ENCODE data around the gene CACNA2D2. TPM values are rescaled to one million over a fixed set of nuclear protein-coding genes. Genes with fewer than 3 reads are reported as not detected.

The CACNA2D2 gene
- total RNA-seq, 4 donors from 2014 or later = 1.1 to 2.0 (median 1.6) TPM

- TF ChIP-seq POLR2A (IDR thresholded peaks at IDR 0.05) = no peak
- no peak for TF ChIP-seq CTCF (IDR thresholded peaks at IDR 0.05)
- no peak for DNase-seq (ENCODE audit: low spot score in 2 of 2)
- H3K4me3 ChIP-seq (ENCODE audit: low read depth, poor library complexity, severe bottlenecking) = no peak overlapping the region
- intact Hi-C loops (cut with DNase I; ENCODE audit: low total_unique reads) = no loop called here
- WGBS, 2 donors = 74% methylated on average over 6 of the region's 6 CpGs
Measured at GRCh38 chr3:50472958-50473357, 30.5 kb downstream of the CACNA2D2 start.

GRCh38 chr3:50470658-50471057 is 32.8 kb downstream of the CACNA2D2 start:
- no peak overlapping the region for H3K4me3 ChIP-seq (ENCODE audit: low read depth, poor library complexity, severe bottlenecking)
- DNase-seq (ENCODE audit: low spot score in 2 of 2) = no peak
- intact Hi-C loops (cut with DNase I; ENCODE audit: low total_unique reads) = no loop called here
- no peak for TF ChIP-seq POLR2A (IDR thresholded peaks at IDR 0.05)
- no peak for TF ChIP-seq CTCF (IDR thresholded peaks at IDR 0.05)
- 87 to 95% methylated on average over 12 of the region's 12 CpGs for WGBS, 2 donors

- TF ChIP-seq CTCF (IDR thresholded peaks at IDR 0.05) (no peak), POLR2A (IDR thresholded peaks at IDR 0.05) (no peak)
- no peak overlapping the region for H3K4me3 ChIP-seq (ENCODE audit: low read depth, poor library complexity, severe bottlenecking)
- intact Hi-C loops (cut with DNase I; ENCODE audit: low total_unique reads) = no loop called here
- WGBS, 2 donors = 66 to 77% methylated on average over 8 to 10 of the region's 10 CpGs
- no peak for DNase-seq (ENCODE audit: low spot score in 2 of 2)
Measured at GRCh38 chr3:50467919-50468318, 35.5 kb downstream of the CACNA2D2 start.

GRCh38 chr3:50466177-50466576 is 37.3 kb downstream of the CACNA2D2 start:
- TF ChIP-seq CTCF (IDR thresholded peaks at IDR 0.05) (no peak), POLR2A (IDR thresholded peaks at IDR 0.05) (no peak)
- no peak for DNase-seq (ENCODE audit: low spot score in 2 of 2)
- no peak overlapping the region for H3K4me3 ChIP-seq (ENCODE audit: low read depth, poor library complexity, severe bottlenecking)
- 91 to 92% methylated on average over 6 of the region's 6 CpGs for WGBS, 2 donors
- intact Hi-C loops (cut with DNase I; ENCODE audit: low total_unique reads) = no loop called here

GRCh38 chr3:50464569-50464968 is 38.9 kb downstream of the CACNA2D2 start:
- no peak for DNase-seq (ENCODE audit: low spot score in 2 of 2)
- 74 to 81% methylated on average over 6 of the region's 6 CpGs for WGBS, 2 donors
- TF ChIP-seq POLR2A (IDR thresholded peaks at IDR 0.05) (no peak), CTCF (IDR thresholded peaks at IDR 0.05) (no peak)
- intact Hi-C loops (cut with DNase I; ENCODE audit: low total_unique reads) = no loop called here
- no peak overlapping the region for H3K4me3 ChIP-seq (ENCODE audit: low read depth, poor library complexity, severe bottlenecking)

- intact Hi-C loops (cut with DNase I; ENCODE audit: low total_unique reads) = no loop called here
- no peak for DNase-seq (ENCODE audit: low spot score in 2 of 2)
- 78 to 80% methylated on average over 3 of the region's 3 CpGs for WGBS, 2 donors
- no peak overlapping the region for H3K4me3 ChIP-seq (ENCODE audit: low read depth, poor library complexity, severe bottlenecking)
- TF ChIP-seq CTCF (IDR thresholded peaks at IDR 0.05) (no peak), POLR2A (IDR thresholded peaks at IDR 0.05) (no peak)
Measured at GRCh38 chr3:50459785-50460184, 43.6 kb downstream of the CACNA2D2 start.

Data from lower leg skin (tissue), 4 donors.